Activated T-helper 9 cell treated with anti-CD3 and anti-CD28 coated beads, Interleukin-2, amount 50 U/mL, for 16 hours (primary cell): ENCODE measurements around the gene SCMH1.
"Not testable (repeated sequence)": the region's sequence is repeated elsewhere in the genome, so short reads cannot be mapped to it uniquely, and the experiment has no call there.

ENCODE experiments used
- DNase-seq: peaks from one replicate; pipeline ENCODE4 v3.0.0-alpha.2; 2020; ENCODE audit warnings: low read depth

SCMH1 gene

DNA sequence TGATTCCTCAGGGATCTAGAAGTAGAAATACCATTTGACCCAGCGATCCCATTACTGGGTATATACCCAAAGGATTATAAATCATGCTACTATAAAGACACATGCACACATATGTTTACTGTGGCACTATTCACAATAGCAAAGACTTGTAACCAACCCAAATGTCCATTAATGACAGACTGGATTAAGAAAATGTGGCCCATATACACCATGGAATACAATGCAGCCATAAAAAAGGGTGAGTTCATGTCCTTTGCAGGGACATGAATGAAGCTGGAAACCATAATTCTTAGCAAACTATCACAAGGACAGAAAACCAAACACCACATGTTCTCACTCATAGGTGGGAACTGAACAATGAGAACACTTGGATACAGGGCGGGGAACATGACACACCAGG lies 30.5 kb downstream of the SCMH1 start:
- not testable (repeated sequence) for DNase-seq

- not testable (repeated sequence) for DNase-seq
Measured at GRCh38 chr1:41207053-41207452, 35.1 kb downstream of the SCMH1 start.

- no peak for DNase-seq
Measured at GRCh38 chr1:41200728-41201127, 41.4 kb downstream of the SCMH1 start.

- no peak for DNase-seq
Measured at GRCh38 chr1:41199375-41199774, 42.7 kb downstream of the SCMH1 start.

GRCh38 chr1:41192456-41193178 lies 49.5 kb downstream of the SCMH1 start:
- no peak for DNase-seq

DNA sequence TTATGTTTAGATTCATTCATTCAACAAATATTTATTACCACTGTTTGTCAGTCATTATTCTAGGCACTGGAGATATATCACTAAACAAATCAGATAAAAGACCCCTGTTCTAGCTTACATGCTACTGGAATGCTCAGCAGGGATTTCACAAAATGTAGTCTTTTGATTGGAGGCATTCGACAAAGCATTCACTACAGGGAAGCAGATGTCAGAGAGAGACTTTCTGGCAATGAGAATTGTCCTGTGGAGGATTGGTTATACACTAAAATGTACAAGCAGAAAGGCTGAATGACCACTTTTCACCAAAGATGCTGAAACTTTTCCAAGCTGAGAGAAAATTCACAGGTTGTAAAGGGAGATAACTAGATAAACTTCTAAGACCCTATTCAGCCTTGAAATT lies 57.7 kb downstream of the SCMH1 start:
- no peak for DNase-seq

DNA sequence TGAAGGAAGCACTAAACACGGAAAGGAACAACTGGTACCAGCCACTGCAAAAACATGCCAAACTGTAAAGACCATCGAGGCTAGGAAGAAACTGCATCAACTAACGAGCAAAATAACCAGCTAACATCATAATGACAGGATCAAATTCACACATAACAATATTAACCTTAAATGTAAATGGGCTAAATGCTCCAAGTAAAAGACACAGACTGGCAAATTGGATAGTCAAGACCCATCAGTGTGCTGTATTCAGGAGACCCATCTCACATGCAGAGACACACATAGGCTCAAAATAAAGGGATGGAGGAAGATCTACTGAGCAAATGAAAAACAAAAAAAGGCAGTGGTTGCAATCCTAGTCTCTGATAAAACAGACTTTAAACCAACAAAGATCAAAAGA lies 63.9 kb downstream of the SCMH1 start:
- DNase-seq, result not testable (repeated sequence)

DNA sequence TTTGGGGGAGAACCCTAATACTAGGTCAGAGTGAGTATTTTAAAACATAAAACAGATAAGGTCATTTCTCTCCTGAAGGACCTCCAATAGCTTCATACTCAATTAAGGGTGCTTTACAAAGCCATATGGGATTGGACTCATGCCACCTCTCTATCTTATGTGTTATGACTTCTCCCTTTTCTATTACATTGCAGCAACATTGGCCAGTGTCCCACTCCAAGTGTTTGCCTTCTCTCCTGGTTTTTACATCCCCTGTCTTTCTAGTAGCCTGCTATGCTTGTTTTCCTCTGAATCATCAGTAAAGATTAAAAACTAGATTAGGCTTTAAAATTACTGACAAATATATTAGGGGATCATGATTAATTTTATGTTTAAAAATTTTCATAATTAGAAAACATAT lies 66.6 kb downstream of the SCMH1 start:
- no peak for DNase-seq

DNA sequence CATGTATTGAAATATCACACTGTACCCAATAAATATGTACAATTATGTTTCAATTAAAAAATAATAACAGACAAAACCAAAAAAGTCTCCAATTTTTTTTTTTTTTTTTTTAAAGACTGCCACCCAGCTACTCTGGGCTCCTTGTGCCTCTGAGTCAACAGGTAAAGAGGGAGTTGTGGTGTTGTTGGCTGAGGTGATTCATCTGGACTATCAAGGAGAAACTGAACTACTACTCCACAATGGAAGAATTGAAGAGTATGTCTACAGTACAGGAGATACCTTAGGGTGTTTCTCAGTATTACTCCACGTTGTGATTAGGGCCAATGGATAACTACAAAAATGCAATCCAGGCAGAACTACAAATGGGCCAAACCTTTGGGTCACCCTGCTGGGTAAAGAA lies 67.9 kb downstream of the SCMH1 start:
- DNase-seq, result no peak

- no peak for DNase-seq
Measured at GRCh38 chr1:41173651-41174050, 68.5 kb downstream of the SCMH1 start.

GRCh38 chr1:41171266-41171874 lies 70.7 kb downstream of the SCMH1 start:
- no peak for DNase-seq

- no peak for DNase-seq
Measured at GRCh38 chr1:41169799-41170180, 72.3 kb downstream of the SCMH1 start.

GRCh38 chr1:41169066-41169798 lies 72.9 kb downstream of the SCMH1 start:
- DNase-seq, result no peak

DNA sequence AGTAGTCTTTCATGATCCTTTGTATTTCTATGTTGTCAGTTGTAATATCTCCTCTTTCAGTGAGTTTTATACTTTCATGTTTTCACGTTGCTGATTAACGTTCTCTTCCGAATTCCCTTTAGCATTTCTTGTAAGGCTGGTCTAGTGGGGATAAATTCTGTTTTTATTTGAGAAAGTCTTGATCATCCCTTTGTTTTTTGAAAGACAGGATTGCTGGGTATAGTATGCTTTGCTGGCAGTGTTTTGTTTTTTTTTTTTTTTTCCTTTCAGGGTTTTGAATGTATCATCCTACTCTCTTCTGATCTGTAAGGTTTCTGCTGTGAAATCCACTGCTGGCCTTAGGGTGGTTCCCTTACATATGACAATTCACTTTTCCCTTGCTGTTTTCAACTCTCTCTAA lies 74.4 kb downstream of the SCMH1 start:
- no peak for DNase-seq

DNA sequence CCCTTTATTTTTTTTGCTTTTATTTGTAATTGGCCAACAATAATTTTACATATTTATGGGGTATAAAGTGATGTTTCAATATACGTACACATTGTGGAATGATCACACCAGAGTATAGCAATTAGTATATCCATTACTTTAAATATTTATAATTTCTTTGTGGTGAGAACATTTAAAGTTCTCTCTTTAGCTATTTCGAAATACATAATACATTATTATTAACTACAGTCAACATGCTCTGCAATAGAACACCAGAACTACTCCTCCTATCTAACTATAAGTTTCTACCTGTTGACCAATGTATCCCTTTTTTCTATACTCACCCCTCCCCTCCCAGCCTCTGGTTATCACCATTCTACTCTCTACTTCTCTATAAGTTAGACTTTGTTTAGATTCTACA lies 77.4 kb downstream of the SCMH1 start:
- no peak for DNase-seq

- DNase-seq, result no peak
Measured at GRCh38 chr1:41162441-41162840, 79.7 kb downstream of the SCMH1 start.

- no peak for DNase-seq
Measured at GRCh38 chr1:41161846-41162245, 80.3 kb downstream of the SCMH1 start.

GRCh38 chr1:41160498-41161110 lies 81.5 kb downstream of the SCMH1 start:
- DNase-seq, result no peak

DNA sequence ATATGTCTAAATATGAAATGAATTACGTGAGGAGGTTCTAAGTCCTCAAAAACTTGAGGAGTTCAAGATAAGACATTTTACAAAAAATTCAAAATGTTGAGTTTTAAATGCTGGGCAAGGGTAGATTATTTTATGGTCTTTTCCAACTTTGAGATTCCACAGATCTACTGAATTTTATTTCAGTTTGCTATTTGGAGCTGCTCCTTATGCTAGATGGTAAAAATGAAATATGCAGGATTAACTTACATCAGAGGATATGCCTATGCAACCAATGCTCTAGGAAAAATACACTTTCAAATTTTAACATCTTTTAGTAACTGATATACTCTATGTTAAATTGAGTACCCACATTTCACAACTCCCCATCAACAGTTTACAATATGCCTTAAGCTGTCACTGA lies 83.1 kb downstream of the SCMH1 start:
- no peak for DNase-seq

- DNase-seq, result no peak
Measured at GRCh38 chr1:41158147-41158875, 83.8 kb downstream of the SCMH1 start.

DNA sequence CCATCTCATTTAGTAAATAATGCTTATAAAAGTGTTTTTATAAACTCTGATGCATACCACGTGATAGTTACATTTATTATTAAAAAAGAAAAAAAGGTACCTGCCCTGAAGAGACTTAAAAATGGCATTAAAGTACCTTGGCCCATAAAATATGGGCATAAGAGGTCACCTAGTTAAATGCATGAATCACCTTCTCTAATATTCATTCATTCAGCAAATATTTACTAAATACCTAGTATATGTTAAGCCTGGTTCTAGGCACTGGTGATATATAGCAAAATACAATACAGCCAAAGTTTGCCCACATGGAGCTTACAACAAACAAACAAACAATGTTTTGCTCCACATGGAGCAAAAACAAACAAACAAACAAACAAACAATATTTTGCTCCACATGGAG lies 87.0 kb downstream of the SCMH1 start:
- DNase-seq, result no peak

DNA sequence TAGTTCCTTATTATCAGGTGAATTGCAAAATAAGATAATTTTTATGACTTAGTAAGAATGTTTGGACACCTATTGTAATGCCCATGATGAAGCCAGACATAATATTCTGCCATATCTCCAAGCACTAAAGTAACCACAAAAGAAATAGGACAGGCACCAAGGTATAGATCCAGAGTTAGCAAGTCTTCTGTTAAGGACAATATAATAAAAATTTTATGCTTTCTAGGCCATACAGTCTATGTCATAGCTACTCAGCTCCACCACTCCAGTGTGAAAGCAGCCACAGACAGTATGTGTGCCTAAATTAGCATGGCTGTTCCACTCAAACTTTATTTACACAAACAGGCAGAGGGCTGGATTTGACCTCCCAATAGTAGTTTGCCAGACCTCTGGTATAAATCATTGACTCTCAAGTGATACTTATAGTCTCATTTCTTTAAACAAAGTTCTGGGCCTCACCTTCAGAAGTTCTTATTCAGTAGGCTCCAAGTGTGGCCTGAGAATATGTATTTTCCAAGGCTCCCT lies 88.3 kb downstream of the SCMH1 start:
- DNase-seq, result no peak
